Measurements from ENCODE around the gene WBP2. TPM values are rescaled to one million over a fixed set of nuclear protein-coding genes. Genes with fewer than 3 reads are reported as not detected.

Gene WBP2
- total RNA-seq, 3 donors from 2014 or later = 44.9 to 63.2 (median 62.9) TPM

DNA sequence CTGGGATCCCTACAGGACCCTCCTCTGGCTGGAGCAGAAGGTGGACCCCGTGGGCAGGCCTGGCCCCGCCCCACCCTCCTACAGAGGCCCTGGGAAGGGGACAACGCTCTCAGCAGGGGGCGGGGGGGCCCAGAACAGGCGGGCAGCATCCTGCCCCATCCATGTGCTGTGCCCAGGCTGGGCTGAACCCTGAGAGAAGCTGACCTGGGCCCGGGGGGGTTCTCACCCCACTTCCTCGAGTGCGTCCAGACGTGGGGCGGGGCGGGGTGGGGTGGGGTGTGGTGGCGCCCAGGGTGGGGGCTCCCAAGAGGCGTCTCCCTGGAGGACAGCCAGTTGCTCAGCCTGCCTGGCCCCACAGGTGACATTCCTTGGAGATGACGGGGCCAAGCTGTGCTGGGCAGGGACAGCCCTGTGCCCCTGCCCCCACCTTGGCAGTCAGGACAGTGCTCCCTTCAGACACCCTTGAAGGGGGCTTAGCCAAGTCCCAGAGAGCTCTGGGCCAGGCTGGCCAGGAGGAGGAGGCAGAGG, 10.5 kb downstream of the WBP2 start:
- Histone ChIP-seq H3K4me1 (peaks cover 15 to 45% of the 10 kb centered on the region in 2 donors), H3K4me3 (peak overlapping the region in 2 of 3 donors; percentile 33 to 46), H3K27me3 (no peaks in the 10 kb centered on the region), H3K27ac (peak overlapping the region; percentile 94 to 95), H3K9me3 (no peaks in the 10 kb centered on the region), H3K36me3 (peaks cover 7% of the 10 kb centered on the region)
- peak; percentile 84 to 92 for DNase-seq (ENCODE audit: low spot score in 2 of 2)
- TF ChIP-seq, protein P1, sequence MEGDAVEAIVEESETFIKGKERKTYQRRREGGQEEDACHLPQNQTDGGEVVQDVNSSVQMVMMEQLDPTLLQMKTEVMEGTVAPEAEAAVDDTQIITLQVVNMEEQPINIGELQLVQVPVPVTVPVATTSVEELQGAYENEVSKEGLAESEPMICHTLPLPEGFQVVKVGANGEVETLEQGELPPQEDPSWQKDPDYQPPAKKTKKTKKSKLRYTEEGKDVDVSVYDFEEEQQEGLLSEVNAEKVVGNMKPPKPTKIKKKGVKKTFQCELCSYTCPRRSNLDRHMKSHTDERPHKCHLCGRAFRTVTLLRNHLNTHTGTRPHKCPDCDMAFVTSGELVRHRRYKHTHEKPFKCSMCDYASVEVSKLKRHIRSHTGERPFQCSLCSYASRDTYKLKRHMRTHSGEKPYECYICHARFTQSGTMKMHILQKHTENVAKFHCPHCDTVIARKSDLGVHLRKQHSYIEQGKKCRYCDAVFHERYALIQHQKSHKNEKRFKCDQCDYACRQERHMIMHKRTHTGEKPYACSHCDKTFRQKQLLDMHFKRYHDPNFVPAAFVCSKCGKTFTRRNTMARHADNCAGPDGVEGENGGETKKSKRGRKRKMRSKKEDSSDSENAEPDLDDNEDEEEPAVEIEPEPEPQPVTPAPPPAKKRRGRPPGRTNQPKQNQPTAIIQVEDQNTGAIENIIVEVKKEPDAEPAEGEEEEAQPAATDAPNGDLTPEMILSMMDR (IDR thresholded peaks at IDR 0.05) = no peak
- no peak for TF ChIP-seq POLR2A (IDR thresholded peaks at IDR 0.05)
- intact Hi-C loops (cut with DNase I; ENCODE audit: low total_unique reads) = loop anchor here (10.0 kb wide), 1 partner anchor 60 kb away; the partner anchor contains the start of gene UNK

DNA sequence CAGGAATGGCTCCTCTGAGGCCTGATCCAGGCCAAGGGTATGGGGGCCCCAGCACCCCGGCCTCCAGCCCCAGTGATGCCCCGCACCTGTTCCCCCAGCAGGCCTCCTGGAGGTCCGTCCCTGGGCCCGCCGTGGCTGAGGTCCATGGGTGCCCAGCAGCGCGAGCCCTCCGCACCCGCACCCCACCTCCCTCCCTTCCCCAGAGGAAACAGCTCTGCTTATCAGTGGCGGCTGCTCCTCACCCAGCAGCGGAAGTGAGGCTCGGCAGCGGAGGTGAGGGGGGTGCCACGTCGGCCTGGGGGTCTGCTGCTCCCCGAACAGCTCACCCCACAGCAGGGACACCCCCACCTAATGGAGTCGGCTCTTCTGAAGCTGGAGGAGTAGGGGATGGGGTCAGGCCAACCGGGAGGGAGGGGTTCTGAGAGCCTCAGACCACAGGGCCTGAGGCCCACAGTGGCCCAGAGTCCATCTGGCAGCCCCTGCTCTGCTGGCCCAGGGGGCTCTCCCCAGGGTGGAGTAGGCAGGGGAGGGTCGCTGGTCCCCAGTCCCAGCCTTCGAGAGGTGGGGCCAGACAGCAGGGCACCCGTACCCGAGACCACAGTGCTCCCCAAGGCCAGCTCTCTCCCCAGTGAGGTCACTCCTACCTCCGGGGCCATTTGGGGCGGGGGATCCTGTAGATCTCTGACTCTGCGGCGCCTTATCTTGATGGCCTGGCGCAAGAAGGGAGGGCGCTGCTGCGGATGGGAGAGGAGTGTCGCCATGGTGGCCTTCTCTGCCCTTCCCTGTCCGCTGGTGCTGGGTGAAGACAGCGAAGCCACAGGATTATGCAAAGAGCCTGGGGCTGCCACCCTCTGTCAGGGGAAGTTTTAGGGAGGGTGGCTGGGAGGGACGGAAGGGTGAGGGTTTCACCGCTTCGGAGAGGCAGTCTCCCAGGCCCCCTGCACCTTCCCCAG, 11.3 kb downstream of the WBP2 start, which contains the start of gene UNC13D:
Gene UNC13D, minus strand, starts transcription at position 828 of the 953 bp plus-strand sequence. Its CDS starts 67 bp downstream, at position 761.
- Histone ChIP-seq H3K4me3 (peak within 1 kb of the TSS; percentile 15 to 46 (median 33)), H3K27ac (peak within 1 kb of the TSS; percentile 94 to 95), H3K36me3 (peaks cover 7% of the 10 kb centered on the region), H3K4me1 (peaks cover 10 to 37% of the 10 kb centered on the region in 2 donors), H3K9me3 (no peaks in the 10 kb centered on the region), H3K27me3 (no peaks in the 10 kb centered on the region)
- TF ChIP-seq POLR2A (IDR thresholded peaks at IDR 0.05) = no peak
- TF ChIP-seq POLR2AphosphoS5 (IDR thresholded peaks at IDR 0.05) = no peak
- TF ChIP-seq, protein P1 (IDR thresholded peaks at IDR 0.05) = no peak
- intact Hi-C loops (cut with DNase I; ENCODE audit: low total_unique reads) = loop anchor here (10.0 kb wide), 1 partner anchor 59 kb away; the partner anchor contains the start of gene UNK
- DNase-seq (ENCODE audit: low spot score in 2 of 2) = peak in 1 of 2 donors; percentile 66

DNA sequence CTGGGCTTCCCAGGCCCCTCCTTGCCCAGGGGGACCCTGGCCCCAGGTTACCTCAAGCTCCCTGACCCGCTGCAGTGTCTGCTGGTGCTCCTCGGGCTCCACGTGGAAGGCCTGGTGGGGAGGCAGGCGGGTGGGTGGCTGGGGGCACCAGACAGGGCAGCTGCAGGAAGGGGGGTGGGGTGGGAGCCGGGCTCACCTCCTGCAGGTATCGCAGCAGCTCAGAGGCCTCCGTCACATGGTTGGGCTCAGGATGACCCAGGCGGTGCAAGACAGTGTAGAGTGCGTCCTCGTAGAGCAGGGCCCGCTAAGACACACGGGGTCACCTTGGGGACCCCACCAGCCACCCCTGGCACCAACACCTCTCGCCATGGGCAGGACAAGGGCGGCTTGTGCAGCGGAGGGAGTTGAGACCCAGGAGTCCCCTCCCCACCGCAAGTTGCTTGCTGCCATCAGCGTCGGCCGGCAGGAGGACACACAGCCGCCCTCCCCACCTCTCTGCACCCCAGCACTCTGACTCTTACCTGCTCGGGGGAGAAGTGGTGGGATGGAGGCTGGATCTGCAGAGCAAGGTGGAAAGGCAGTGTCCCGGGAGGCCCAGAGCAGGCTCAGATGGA, 12.1 kb downstream of the WBP2 start:
- DNase-seq (ENCODE audit: low spot score in 2 of 2) = no peak
- H3K4me1 ChIP-seq = peaks cover 9 to 30% of the 10 kb centered on the region in 2 donors
- intact Hi-C loops (cut with DNase I; ENCODE audit: low total_unique reads) = loop anchor here (10.0 kb wide), 1 partner anchor 58 kb away; the partner anchor contains the start of gene UNK
- peak overlapping the region; percentile 15 to 46 (median 33) for H3K4me3 ChIP-seq
- TF ChIP-seq POLR2AphosphoS5 (IDR thresholded peaks at IDR 0.05) (no peak), POLR2A (IDR thresholded peaks at IDR 0.05) (no peak)
- TF ChIP-seq, protein P1 (IDR thresholded peaks at IDR 0.05) = no peak
- H3K36me3 ChIP-seq = peaks cover 7% of the 10 kb centered on the region
- no peaks in the 10 kb centered on the region for H3K9me3 ChIP-seq
- peak overlapping the region in 1 of 2 donors; percentile 94 for H3K27ac ChIP-seq
- H3K27me3 ChIP-seq = no peaks in the 10 kb centered on the region

DNA sequence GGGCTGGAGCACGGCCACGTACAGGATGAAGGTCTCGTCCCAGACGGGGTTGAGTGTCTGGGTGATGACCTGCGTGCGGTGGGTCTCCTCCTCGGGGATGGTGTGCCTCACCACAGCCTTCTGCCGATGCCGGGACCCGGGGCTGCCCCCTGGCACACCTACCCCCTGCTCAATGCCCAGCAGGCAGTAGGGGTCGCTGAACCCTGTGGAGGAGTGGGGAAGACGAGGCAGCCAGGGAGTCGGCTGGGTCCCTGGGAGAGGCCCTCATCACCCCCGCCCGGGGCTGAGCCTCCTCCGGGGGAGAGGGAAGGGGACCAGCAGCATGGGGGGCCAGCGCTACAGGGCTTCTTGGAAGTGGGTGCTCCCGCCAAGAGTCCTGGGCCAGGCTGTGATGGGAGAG, 12.7 kb downstream of the WBP2 start:
- Histone ChIP-seq H3K36me3 (peaks cover 7% of the 10 kb centered on the region), H3K27me3 (no peaks in the 10 kb centered on the region), H3K4me3 (no peak overlapping the region), H3K27ac (no peak overlapping the region), H3K9me3 (no peaks in the 10 kb centered on the region), H3K4me1 (peaks cover 5 to 23% of the 10 kb centered on the region in 2 donors)
- no peak for DNase-seq (ENCODE audit: low spot score in 2 of 2)
- intact Hi-C loops (cut with DNase I; ENCODE audit: low total_unique reads) = loop anchor here (10.0 kb wide), 1 partner anchor 58 kb away; the partner anchor contains the start of gene UNK
- TF ChIP-seq POLR2A (IDR thresholded peaks at IDR 0.05) = no peak
- TF ChIP-seq POLR2AphosphoS5 (IDR thresholded peaks at IDR 0.05) = no peak
- TF ChIP-seq, protein P1 (IDR thresholded peaks at IDR 0.05) = no peak

Measured in breast epithelium (tissue), 4 donors.